H1 (cell line): ENCODE data around the gene CXCL5. TPM values are rescaled to one million over a fixed set of nuclear protein-coding genes. Genes with fewer than 3 reads are reported as not detected.
A peak's percentile ranks its signal among the peaks of the same experiment; 100 is the strongest.

Experiments used
- CTCF ChIA-PET: fragments of 300-600 bp; sonication (Branson Sonifier 250); formaldehyde crosslinking; loops from one replicate; lab custom pipeline; 2021; ENCODE audit not compliant: partially characterized antibody; lab: Charles Lee
- POLR2A ChIA-PET: fragments of 300-600 bp; sonication (Branson Sonifier 250); formaldehyde crosslinking; loops from one replicate; lab custom pipeline; 2021; ENCODE audit warnings: inconsistent platforms; ENCODE audit not compliant: partially characterized antibody; lab: Charles Lee
- DNase-seq, 2 experiments: peaks; one replicate each; pipeline versions ENCODE4 v3.0.0 to v3.0.0-alpha.2; 2010 to 2022; ENCODE audit warnings: low spot score in 2 of 2, low read depth in 1 of 2, mixed read lengths in 1 of 2
- FAIRE-seq: peaks from 2 replicates; lab custom pipeline; 2011; peaks lifted over from hg19 to GRCh38; lab: Jason Lieb, UNC
- H2AFZ ChIP-seq: 2 replicates; pipeline ENCODE4 v1.8.1; 2012; ENCODE audit warnings: low read length, inconsistent platforms
- H2AK5ac ChIP-seq: 2 replicates; pipeline ENCODE4 v1.6.1; 2013; ENCODE audit warnings: low read depth, low read length
- H2BK120ac ChIP-seq: replicated peaks from 2 replicates; pipeline ENCODE3; 2013; ENCODE audit warnings: low read depth, low read length, inconsistent platforms
- H2BK12ac ChIP-seq: 2 replicates; pipeline ENCODE4 v1.6.1; 2013; ENCODE audit warnings: low read depth, low read length
- H2BK15ac ChIP-seq: 2 replicates; pipeline ENCODE4 v1.6.1; 2013; ENCODE audit warnings: low read length
- H2BK20ac ChIP-seq: 2 replicates; pipeline ENCODE4 v1.6.1; 2013; ENCODE audit warnings: low read length
- H2BK5ac ChIP-seq: 2 replicates; pipeline ENCODE4 v1.6.1; 2013; ENCODE audit warnings: low read depth, low read length
- H3K14ac ChIP-seq: 2 replicates; pipeline ENCODE4 v1.6.1; 2013; ENCODE audit warnings: inconsistent platforms; ENCODE audit not compliant: insufficient read length
- H3K18ac ChIP-seq: 2 replicates; pipeline ENCODE4 v1.6.1; 2013; ENCODE audit warnings: low read length; ENCODE audit errors: extremely low read depth
- H3K23ac ChIP-seq: 2 replicates; pipeline ENCODE4 v1.6.1; 2013; ENCODE audit warnings: inconsistent platforms; ENCODE audit not compliant: insufficient read length
- H3K23me2 ChIP-seq: 2 replicates; pipeline ENCODE4 v1.6.1; 2013; ENCODE audit warnings: low read depth, low read length
- H3K27ac ChIP-seq: 2 replicates; pipeline ENCODE4 v1.6.1; 2011; ENCODE audit warnings: low read depth, low read length, inconsistent platforms
- H3K27me3 ChIP-seq, 4 experiments: replicated peaks in 1 of 4; 1 replicate in 1 of 4; 2 replicates in 3 of 4; pipeline versions ENCODE4 v1.6.1 to v1.8.1; 2011 to 2013; ENCODE audit warnings: low read length in 3 of 4, mild to moderate bottlenecking in 3 of 4, inconsistent platforms in 2 of 4, mixed read lengths in 2 of 4, moderate library complexity in 1 of 4; ENCODE audit not compliant: control insufficient read depth in 3 of 4, insufficient read depth in 3 of 4; ENCODE audit errors: extremely low read depth in 1 of 4
- H3K36me3 ChIP-seq, 4 experiments: 2 replicates each; pipeline versions ENCODE4 v1.6.1 to v1.8.1; 2011 to 2013; ENCODE audit warnings: mild to moderate bottlenecking in 4 of 4, low read length in 3 of 4, moderate library complexity in 2 of 4, control low read depth in 1 of 4, inconsistent platforms in 1 of 4; ENCODE audit not compliant: insufficient read depth in 4 of 4, control insufficient read depth in 2 of 4
- H3K4ac ChIP-seq: replicated peaks from 2 replicates; pipeline ENCODE3; 2013; ENCODE audit warnings: low read length, low read depth, mixed read lengths, inconsistent platforms; ENCODE audit not compliant: insufficient read length
- H3K4me1 ChIP-seq, 4 experiments: replicated peaks in 1 of 4; 1 replicate in 1 of 4; 2 replicates in 3 of 4; pipeline versions ENCODE4 v1.6.1 to v1.8.1; 2011 to 2013; ENCODE audit warnings: low read length in 3 of 4, inconsistent platforms in 2 of 4, mixed read lengths in 1 of 4; ENCODE audit not compliant: insufficient read depth in 4 of 4, control insufficient read depth in 3 of 4
- H3K4me2 ChIP-seq, 2 experiments: 2 replicates each; pipeline versions ENCODE4 v1.6.1 to v1.8.1; 2011 to 2013; ENCODE audit warnings: low read depth in 2 of 2, low read length in 2 of 2, control low read depth in 1 of 2, inconsistent platforms in 1 of 2, mild to moderate bottlenecking in 1 of 2; ENCODE audit not compliant: insufficient read depth in 1 of 2
- H3K4me3 ChIP-seq, 4 experiments: fragments of 200-600, 300-600 bp in 1 of 4; sonication (generic), shearing (Covaris generic), sonication (Bioruptor Twin) in 1 of 4; 2 replicates each; pipeline versions ENCODE4 v1.5.1 to v1.8.1; 2011 to 2016; ENCODE audit warnings: low read length in 4 of 4, low read depth in 3 of 4, control low read depth in 2 of 4, inconsistent platforms in 2 of 4, mild to moderate bottlenecking in 2 of 4, mixed read lengths in 1 of 4, moderate library complexity in 1 of 4; ENCODE audit not compliant: insufficient read depth in 2 of 4; ENCODE audit errors: extremely low read depth in 1 of 4
- H3K56ac ChIP-seq: replicated peaks from 2 replicates; pipeline ENCODE3; 2013; ENCODE audit warnings: low read depth, mild to moderate bottlenecking, mixed read lengths, low read length, inconsistent platforms; ENCODE audit not compliant: insufficient read length
- H3K79me1 ChIP-seq: 2 replicates; pipeline ENCODE4 v1.6.1; 2013; ENCODE audit warnings: low read depth, low read length, control low read depth
- H3K79me2 ChIP-seq, 2 experiments: 2 replicates each; pipeline versions ENCODE4 v1.6.1 to v1.8.1; 2012 to 2013; ENCODE audit warnings: low read length in 2 of 2, mild to moderate bottlenecking in 2 of 2, inconsistent platforms in 1 of 2; ENCODE audit not compliant: insufficient read depth in 2 of 2, control insufficient read depth in 1 of 2
- H3K9ac ChIP-seq, 4 experiments: replicated peaks in 1 of 4; 1 replicate in 1 of 4; 2 replicates in 3 of 4; pipeline versions ENCODE4 v1.6.1 to v1.8.1; 2011 to 2013; ENCODE audit warnings: low read depth in 3 of 4, low read length in 3 of 4, control low read depth in 2 of 4, mild to moderate bottlenecking in 2 of 4, moderate library complexity in 2 of 4, inconsistent platforms in 1 of 4; ENCODE audit errors: extremely low read depth in 1 of 4
- H3K9me3 ChIP-seq, 2 experiments: 2 replicates each; pipeline versions ENCODE4 v1.6.1 to v1.8.1; 2012 to 2013; ENCODE audit warnings: mild to moderate bottlenecking in 2 of 2, moderate library complexity in 2 of 2, control low read depth in 1 of 2, inconsistent platforms in 1 of 2, low read depth in 1 of 2, low read length in 1 of 2, mixed read lengths in 1 of 2; ENCODE audit not compliant: insufficient read depth in 2 of 2
- H4K20me1 ChIP-seq, 2 experiments: replicated peaks in 1 of 2; 2 replicates each; pipeline versions ENCODE3 to v1.8.1; 2011 to 2013; ENCODE audit warnings: inconsistent platforms in 2 of 2, low read length in 2 of 2, mild to moderate bottlenecking in 1 of 2; ENCODE audit not compliant: insufficient read depth in 2 of 2, control insufficient read depth in 1 of 2
- H4K5ac ChIP-seq: 2 replicates; pipeline ENCODE4 v1.6.1; 2013; ENCODE audit warnings: low read length, low read depth, mixed read lengths, inconsistent platforms; ENCODE audit not compliant: insufficient read length
- H4K8ac ChIP-seq: 2 replicates; pipeline ENCODE4 v1.8.0; 2013; ENCODE audit warnings: mild to moderate bottlenecking, moderate library complexity, low read length, inconsistent platforms; ENCODE audit not compliant: insufficient read depth; ENCODE audit errors: extremely low read depth
- H4K91ac ChIP-seq: replicated peaks from 2 replicates; pipeline ENCODE3; 2013; ENCODE audit warnings: low read length, mixed read lengths, inconsistent platforms; ENCODE audit not compliant: insufficient read length
- CTCF ChIP-seq, 3 experiments: IDR thresholded peaks; 1 replicate in 2 of 3; 2 replicates in 1 of 3; pipeline versions ENCODE4 v1.5.1 to v1.6.1; 2011; ENCODE audit warnings: low read length in 3 of 3, mild to moderate bottlenecking in 3 of 3, inconsistent platforms in 2 of 3, low read depth in 1 of 3, moderate library complexity in 1 of 3; ENCODE audit not compliant: insufficient read depth in 1 of 3; ENCODE audit errors: control extremely low read depth in 1 of 3
- EGR1 ChIP-seq: IDR thresholded peaks from 2 replicates; pipeline ENCODE4 v1.6.1; 2011; ENCODE audit warnings: low read depth, low read length, borderline replicate concordance
- RAD21 ChIP-seq, 2 experiments: IDR thresholded peaks in 1 of 2; conservative IDR thresholded peaks in 1 of 2; 2 replicates each; pipeline ENCODE4 v1.6.1; 2011; ENCODE audit warnings: low read depth in 2 of 2, low read length in 2 of 2, improper control_type of control experiment in 1 of 2, inconsistent platforms in 1 of 2, mild to moderate bottlenecking in 1 of 2, moderate library complexity in 1 of 2
- WGBS, 2 experiments: shearing (Covaris generic) in 1 of 2; methylation state at CpG; one replicate each; pipeline versions ENCODE4 v1.1.6 to v1.1.7; 2013 to 2015; ENCODE audit warnings: low lambda C conversion rate in 2 of 2, mixed read lengths in 2 of 2, inconsistent platforms in 1 of 2, low coverage in 1 of 2, missing lambda C conversion rate in 1 of 2; ENCODE audit not compliant: insufficient replicate concordance in 2 of 2, insufficient coverage in 1 of 2, insufficient read length in 1 of 2; ENCODE audit errors: extremely low coverage in 1 of 2, missing lambda C conversion rate in 1 of 2; 5-methylcytosine and 5-hydroxymethylcytosine counted together
- polyA plus RNA-seq, 7 experiments: library from polyadenylated mRNA; depleted of rRNA in 3 of 7; stranded (reverse) in 5 of 7; unstranded in 2 of 7; fragments of >200 nt in 5 of 7; fragments of 200-250 nt in 2 of 7; gene quantifications; 1 replicate in 5 of 7; 2 replicates in 1 of 7; 4 replicates in 1 of 7; pipeline versions ENCODE4 v1.2.1 to v1.2.3, GENCODE V29; 2011 to 2013; ENCODE audit warnings: missing spikeins in 2 of 7, mixed read lengths in 2 of 7
- total RNA-seq: library from RNA; stranded (reverse); fragmentation: NEBNext Ultra II Directional; extraction: Animal tissue kit (Norgen Biotek cat#: 25700); gene quantifications from 2 replicates; pipeline ENCODE4 v1.2.1, GENCODE V29; 2021

The CXCL5 gene
- total and polyA plus RNA-seq, 2 of the 8 experiments (the other 6 are each of a cell fraction or from before 2014, with no cell fraction given): 10.9 to 15.6 TPM

GRCh38 chr4:74037076-74037955 is 38.8 kb upstream of the CXCL5 start:
- Histone ChIP-seq H3K27ac (no peak overlapping the region), H3K79me1 (no peaks in the 10 kb centered on the region), H2AK5ac (no peak overlapping the region), H4K8ac (no peak overlapping the region), H3K4ac (no peak overlapping the region), H3K18ac (no peak overlapping the region), H3K4me2 (peak overlapping the region; percentile 64 to 80), H2BK5ac (no peak overlapping the region), H3K23me2 (peaks cover 2% of the 10 kb centered on the region; the same call in 1 of the 2 replicates), H4K20me1 (no peaks in the 10 kb centered on the region), H3K56ac (no peak overlapping the region), H2BK20ac (no peak overlapping the region), H3K4me1 (peaks cover 1 to 14% (median 4%) of the 10 kb centered on the region in 4 experiments; a peak in 4 of 7 replicates), H4K91ac (no peak overlapping the region), H2AFZ (no peak overlapping the region), H2BK12ac (no peak overlapping the region), H2BK15ac (no peak overlapping the region), H3K27me3 (no peaks in the 10 kb centered on the region), H3K9ac (no peak overlapping the region), H2BK120ac (no peak overlapping the region), H4K5ac (no peak overlapping the region), H3K23ac (no peak overlapping the region), H3K36me3 (no peaks in the 10 kb centered on the region; a peak in 1 of 8 replicates), H3K9me3 (no peaks in the 10 kb centered on the region), H3K4me3 (peak overlapping the region; percentile 61 to 92 (median 73); a peak in 7 of 8 replicates), H3K79me2 (no peaks in the 10 kb centered on the region), H3K14ac (no peak overlapping the region)
- FAIRE-seq: no peak
- POLR2A ChIA-PET: interaction anchor here (0.7 to 4.7 kb wide), 8 partner anchors 13 to 74 kb away, joined by 3 to 17 read pairs (median 4); partner anchors contain the start of gene CXCL5
- no peak for DNase-seq
- WGBS, 2 experiments: 33% methylated on average over 4 of the region's 4 CpGs; no CpG with 5 or more reads in 1 of the 2 experiments
- CTCF ChIA-PET: interaction anchor here (0.7 to 4.3 kb wide), 13 partner anchors 9 to 308 kb away, joined by 3 to 18 read pairs (median 4); partner anchors contain the start of gene CXCL5
- TF ChIP-seq RAD21 (IDR thresholded peaks at IDR 0.05 in 1 of 2, conservative IDR thresholded peaks at IDR 0.05 in 1 of 2; ENCODE audit: low read depth in 2 of 2, low read length in 2 of 2) (0 out of 4 replicates have a peak, but pooled peaks of 1 of the 2 experiments have one; percentile 7), CTCF (IDR thresholded peaks at IDR 0.05; ENCODE audit: control extremely low read depth in 1 of 3, insufficient read depth in 1 of 3, low read depth in 1 of 3, low read length in 3 of 3) (peak in 1 of 3 experiments; percentile 6; a peak in 1 of 4 replicates), EGR1 (no peak)
